Smooth muscle cell (in vitro differentiated cells): ENCODE measurements around the gene ADAMTS20. TPM values are rescaled to one million over a fixed set of nuclear protein-coding genes. Genes with fewer than 3 reads are reported as not detected.

Source experiments
- DNase-seq: peaks from one replicate; lab custom pipeline; 2025; ENCODE audit not compliant: unreplicated experiment; lab: John Stamatoyannopoulos, UW
- H2AFZ ChIP-seq: fragments of 200-600 bp; sonication (generic); 2 replicates; pipeline ENCODE4 v1.6.0; 2016; ENCODE audit warnings: antibody characterized with exemption, low read depth, mild to moderate bottlenecking
- H3F3A ChIP-seq: fragments of 200-600 bp; sonication (generic); 2 replicates; pipeline ENCODE4 v1.6.0; 2017; ENCODE audit warnings: antibody characterized with exemption, low read depth
- H3K27ac ChIP-seq: fragments of 200-600 bp; sonication (generic); 2 replicates; pipeline ENCODE4 v1.5.1; 2016; ENCODE audit warnings: low read depth, mild to moderate bottlenecking
- H3K27me3 ChIP-seq: fragments of 200-600 bp; sonication (generic); 2 replicates; pipeline ENCODE4 v1.6.1; 2016; ENCODE audit warnings: low read depth, mild to moderate bottlenecking
- H3K36me3 ChIP-seq: fragments of 200-600 bp; sonication (generic); 2 replicates; pipeline ENCODE4 v1.5.1; 2016; ENCODE audit warnings: low read depth
- H3K4me1 ChIP-seq: fragments of 200-600 bp; sonication (generic); 2 replicates; pipeline ENCODE4 v1.5.1; 2016; ENCODE audit warnings: low read depth
- H3K4me2 ChIP-seq: fragments of 200-600 bp; sonication (generic); 2 replicates; pipeline ENCODE4 v1.6.0; 2016; ENCODE audit warnings: mild to moderate bottlenecking
- H3K4me3 ChIP-seq: fragments of 200-600 bp; sonication (generic); 2 replicates; pipeline ENCODE4 v1.5.1; 2016; ENCODE audit warnings: mild to moderate bottlenecking
- H3K79me2 ChIP-seq: fragments of 200-600 bp; sonication (generic); 2 replicates; pipeline ENCODE4 v1.6.0; 2016; ENCODE audit warnings: low read depth, mild to moderate bottlenecking
- H3K9ac ChIP-seq: fragments of 200-600 bp; sonication (generic); 2 replicates; pipeline ENCODE4 v1.6.0; 2016; ENCODE audit warnings: low read depth
- H3K9me3 ChIP-seq: fragments of 200-600 bp; sonication (generic); replicated peaks from 2 replicates; pipeline ENCODE4 v1.5.1; 2016; ENCODE audit warnings: low read depth
- H4K20me1 ChIP-seq: fragments of 200-600 bp; sonication (generic); 2 replicates; pipeline ENCODE4 v1.6.0; 2016; ENCODE audit warnings: low read depth
- CTCF ChIP-seq: fragments of 200-600 bp; sonication (generic); IDR thresholded peaks from 2 replicates; pipeline ENCODE4 v1.5.1; 2017; ENCODE audit warnings: borderline replicate concordance, mild to moderate bottlenecking, antibody characterized with exemption; ENCODE audit not compliant: insufficient read depth, poor library complexity, severe bottlenecking
- WGBS: methylation state at CpG from one replicate; pipeline ENCODE4 v1.1.7; 2016; ENCODE audit warnings: low lambda C conversion rate; 5-methylcytosine and 5-hydroxymethylcytosine counted together
- polyA plus RNA-seq: library from polyadenylated mRNA; unstranded; fragments of >200 nt; fragmentation: Nextera tagmentation; extraction: Ambion mirVana; gene quantifications from 2 replicates; pipeline ENCODE4 v1.2.1, GENCODE V29; 2016
- total RNA-seq: library from RNA; depleted of rRNA; stranded (reverse); fragments of >200 nt; gene quantifications from 2 replicates; pipeline ENCODE4 v1.2.3, GENCODE V29; 2014

The ADAMTS20 gene
- total RNA-seq (4.2 and 5.5 TPM in 2 replicates), polyA plus RNA-seq (1.4 and 1.5 TPM in 2 replicates)

DNA sequence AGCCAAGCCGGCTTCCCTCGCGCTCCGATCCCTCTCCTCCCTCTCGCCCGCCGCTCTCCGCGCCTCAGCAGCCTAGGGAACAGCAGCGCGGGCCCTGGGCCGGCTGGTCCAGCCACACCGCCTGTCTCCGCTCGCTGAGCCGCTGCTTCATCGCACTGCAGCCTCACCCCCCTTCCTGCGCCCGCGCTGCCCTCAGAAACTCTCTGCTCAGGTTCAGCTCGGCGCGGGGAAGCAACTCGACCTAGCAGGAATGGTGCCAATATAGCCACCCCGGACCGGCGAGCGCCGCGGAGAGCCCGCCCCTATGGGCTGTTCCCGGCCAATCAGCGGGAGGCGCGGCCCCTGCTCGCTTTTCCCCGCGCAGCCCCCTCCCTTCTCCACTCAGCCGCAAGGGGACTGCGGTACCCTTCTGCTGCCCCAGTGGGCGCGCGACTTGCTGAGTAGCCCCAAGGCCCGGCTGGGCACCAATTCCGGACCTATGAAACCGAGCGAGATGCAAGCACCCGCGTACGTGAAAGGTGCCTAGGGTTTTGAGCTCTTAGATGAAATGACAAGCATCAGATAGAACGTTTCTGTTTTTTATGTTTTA, at the start of gene ADAMTS20:
TSS of gene ADAMTS20 (minus strand) at position 233 of the 589 bp plus-strand sequence. CDS start 282 bp downstream, outside the sequence.
- Histone ChIP-seq H3K4me3 (peak within 1 kb of the TSS; percentile 72), H3F3A (no peaks in the 10 kb centered on the region), H3K4me2 (peak within 1 kb of the TSS; percentile 99), H3K9me3 (no peaks in the 10 kb centered on the region), H3K27ac (no peak within 1 kb of the TSS), H2AFZ (peak within 1 kb of the TSS; percentile 92), H3K79me2 (peaks cover 4% of the 10 kb centered on the region), H3K9ac (no peak within 1 kb of the TSS), H3K4me1 (peaks cover 4% of the 10 kb centered on the region), H3K36me3 (no peaks in the 10 kb centered on the region), H4K20me1 (no peaks in the 10 kb centered on the region), H3K27me3 (peaks cover 42% of the 10 kb centered on the region)
- peak; percentile 22 for TF ChIP-seq CTCF
- DNase-seq = no peak
- WGBS = under 1% methylated on average over 51 of the region's 51 CpGs

GRCh38 chr12:43599708-43600107, 47.7 kb upstream of the ADAMTS20 start:
- no peaks in the 10 kb centered on the region for H4K20me1 ChIP-seq
- DNase-seq = no peak
- no peaks in the 10 kb centered on the region for H3K36me3 ChIP-seq
- H3K4me3 ChIP-seq = no peak overlapping the region
- WGBS = 93% methylated on average over 1 of the region's 1 CpG
- H2AFZ ChIP-seq = no peak overlapping the region
- H3K27ac ChIP-seq = no peak overlapping the region
- no peaks in the 10 kb centered on the region for H3K9me3 ChIP-seq
- no peaks in the 10 kb centered on the region for H3K79me2 ChIP-seq
- no peaks in the 10 kb centered on the region for H3K27me3 ChIP-seq
- H3F3A ChIP-seq = no peaks in the 10 kb centered on the region
- TF ChIP-seq CTCF = no peak
- H3K4me2 ChIP-seq = no peak overlapping the region
- H3K4me1 ChIP-seq = no peaks in the 10 kb centered on the region
- H3K9ac ChIP-seq = no peak overlapping the region

- no peak for DNase-seq
- Histone ChIP-seq H3K79me2 (no peaks in the 10 kb centered on the region), H4K20me1 (no peaks in the 10 kb centered on the region), H3F3A (no peaks in the 10 kb centered on the region), H3K4me3 (no peak overlapping the region), H3K4me2 (no peak overlapping the region), H3K36me3 (no peaks in the 10 kb centered on the region), H3K9ac (no peak overlapping the region), H2AFZ (no peak overlapping the region), H3K4me1 (no peaks in the 10 kb centered on the region), H3K9me3 (no peaks in the 10 kb centered on the region), H3K27ac (no peak overlapping the region), H3K27me3 (no peaks in the 10 kb centered on the region)
- no peak for TF ChIP-seq CTCF
- WGBS = 81% methylated on average over 3 of the region's 3 CpGs
Measured at GRCh38 chr12:43599066-43599465, 47.1 kb upstream of the ADAMTS20 start.

- Histone ChIP-seq H3K4me3 (no peak overlapping the region), H3K79me2 (no peaks in the 10 kb centered on the region), H3K9ac (no peak overlapping the region), H3K36me3 (no peaks in the 10 kb centered on the region), H4K20me1 (no peaks in the 10 kb centered on the region), H3K9me3 (no peaks in the 10 kb centered on the region), H3F3A (no peaks in the 10 kb centered on the region), H3K27ac (no peak overlapping the region), H2AFZ (no peak overlapping the region), H3K4me2 (no peak overlapping the region), H3K4me1 (no peaks in the 10 kb centered on the region), H3K27me3 (no peaks in the 10 kb centered on the region)
- no peak for TF ChIP-seq CTCF
- no peak for DNase-seq
- 91% methylated on average over 1 of the region's 1 CpG for WGBS
Measured at GRCh38 chr12:43590307-43590706, 38.3 kb upstream of the ADAMTS20 start.
